K562 (cell line): ENCODE results near the gene ALS2CL. TPM values are rescaled to one million over a fixed set of nuclear protein-coding genes. Genes with fewer than 3 reads are reported as not detected.

Experiments used
- ATF2 ChIP-seq: sonication (generic); formaldehyde crosslinking; IDR thresholded peaks from 2 replicates; pipeline ENCODE4 v1.8.1; 2022; ENCODE audit warnings: missing genetic modification reagents
- CTBP1 ChIP-seq: fragments of 450-650 bp; IDR thresholded peaks from 2 replicates; pipeline ENCODE4 v1.6.1; 2016; ENCODE audit warnings: borderline replicate concordance
- CXXC5 ChIP-seq: fragments of 250-450 bp; sonication (Bioruptor Pico); IDR thresholded peaks from 2 replicates; pipeline ENCODE4 v1.8.0; 2022; ENCODE audit warnings: inconsistent platforms, mild to moderate bottlenecking, moderate library complexity
- FIP1L1 ChIP-seq: fragments of 200-400 bp; formaldehyde crosslinking; IDR thresholded peaks from 2 replicates; pipeline ENCODE4 v1.6.1; 2018; ENCODE audit warnings: mild to moderate bottlenecking, low read depth, low read length; ENCODE audit not compliant: poor library complexity, severe bottlenecking
- GTF2E2 ChIP-seq: fragments of 200-800 bp; sonication (Bioruptor generic); IDR thresholded peaks from 2 replicates; pipeline ENCODE4 v1.6.1; 2016; ENCODE audit warnings: missing genetic modification characterization, missing compliant biosample characterization
- HCFC1 ChIP-seq: IDR thresholded peaks from 2 replicates; pipeline ENCODE4 v1.6.1; 2012; ENCODE audit warnings: low read depth, low read length, improper control_type of control experiment
- HDAC3 ChIP-seq: fragments of 450-650 bp; IDR thresholded peaks from 2 replicates; pipeline ENCODE4 v1.6.1; 2018; ENCODE audit warnings: borderline replicate concordance, mild to moderate bottlenecking, moderate library complexity; ENCODE audit not compliant: partially characterized antibody
- HNRNPK ChIP-seq: fragments of 200-400 bp; formaldehyde crosslinking; IDR thresholded peaks from one replicate; pipeline ENCODE4 v1.6.1; 2018; ENCODE audit warnings: mild to moderate bottlenecking, low read depth, low read length; ENCODE audit not compliant: poor library complexity, severe bottlenecking
- MED1 ChIP-seq: sonication (generic); formaldehyde crosslinking; IDR thresholded peaks from 2 replicates; pipeline ENCODE4 v1.8.1; 2023; ENCODE audit warnings: missing genetic modification reagents, borderline replicate concordance
- MITF ChIP-seq: IDR thresholded peaks from 2 replicates; pipeline ENCODE4 v1.6.1; 2014; ENCODE audit warnings: antibody characterized with exemption
- MXI1 ChIP-seq: IDR thresholded peaks from 2 replicates; pipeline ENCODE4 v1.6.1; 2011; ENCODE audit warnings: low read depth, mild to moderate bottlenecking, improper control_type of control experiment, low read length
- NCOR1 ChIP-seq: fragments of 450-650 bp; IDR thresholded peaks from 2 replicates; pipeline ENCODE4 v1.6.1; 2016; ENCODE audit warnings: mild to moderate bottlenecking, moderate library complexity
- PHTF2 ChIP-seq: fragments of 250-450 bp; sonication (Bioruptor Pico); IDR thresholded peaks from 2 replicates; pipeline ENCODE4 v1.5.0; 2021; ENCODE audit warnings: mild to moderate bottlenecking
- POLR2AphosphoS5 ChIP-seq: IDR thresholded peaks from 2 replicates; pipeline ENCODE4 v1.6.1; 2011; ENCODE audit warnings: mild to moderate bottlenecking, low read depth, low read length, moderate library complexity; ENCODE audit not compliant: control insufficient read depth, insufficient read depth
- THRB ChIP-seq: fragments of 450-650 bp; formaldehyde crosslinking; conservative IDR thresholded peaks from 2 replicates; pipeline ENCODE4 v1.4.0; 2022; ENCODE audit warnings: mild to moderate bottlenecking, missing genetic modification characterization
- ZNF124 ChIP-seq: sonication (generic); formaldehyde crosslinking; IDR thresholded peaks from 2 replicates; pipeline ENCODE4 v1.8.1; 2022; ENCODE audit warnings: missing genetic modification reagents
- ZNF518B ChIP-seq: fragments of 250-450 bp; sonication (Bioruptor Pico); IDR thresholded peaks from 2 replicates; pipeline ENCODE4 v1.5.0; 2021; ENCODE audit warnings: mild to moderate bottlenecking, moderate library complexity
- ZNF696 ChIP-seq: fragments of 250-450 bp; sonication (Bioruptor Pico); conservative IDR thresholded peaks from 2 replicates; pipeline ENCODE4 v1.4.0; 2020; ENCODE audit warnings: mild to moderate bottlenecking, moderate library complexity
- polyA plus RNA-seq, 8 experiments: library from polyadenylated mRNA; depleted of rRNA in 4 of 8; stranded (reverse) in 5 of 8; unstranded in 3 of 8; fragments of >200 nt; fragmentation: Nextera tagmentation in 2 of 8; fragmentation: Illumina TruSeq in 1 of 8; extraction: Ambion mirVana in 2 of 8; extraction: Trizol in 1 of 8; gene quantifications; 2 replicates each; pipeline versions ENCODE4 v1.2.1 to v1.2.3, GENCODE V29; 2011 to 2014; ENCODE audit warnings: inconsistent platforms in 1 of 8, missing spikeins in 1 of 8
- total RNA-seq, 7 experiments: library from RNA; depleted of rRNA in 6 of 7; stranded (reverse); fragments of >200 nt in 6 of 7; fragmentation: Illumina TruSeq in 2 of 7; extraction: Trizol in 2 of 7; gene quantifications; 2 replicates each; pipeline versions ENCODE4 v1.2.1 to v1.2.3, GENCODE V29; 2011 to 2021; ENCODE audit warnings: low replicate concordance in 1 of 7

ALS2CL gene
- total and polyA plus RNA-seq, 9 of the 15 experiments (the other 6 are each of a cell fraction or from before 2014, with no cell fraction given) = 0.03 to 0.13 (median 0.05) TPM; not detected in 3

GRCh38 chr3:46629551-46630517, 63.6 kb downstream of the ALS2CL start (continued):
- TF ChIP-seq ZNF518B (CRISPR knock-in tag) = no peak
- TF ChIP-seq MITF = no peak
- TF ChIP-seq NCOR1 = no peak
- no peak for TF ChIP-seq ZNF696
- TF ChIP-seq POLR2AphosphoS5 = no peak
- peak; percentile 85 for TF ChIP-seq CTBP1
- no peak for TF ChIP-seq ATF2 (CRISPR knock-in tag)
- peak; percentile 67 for TF ChIP-seq CXXC5 (CRISPR knock-in tag)
- TF ChIP-seq HCFC1 = no peak; the same call in 1 of the 2 replicates
- 0 out of 2 replicates have a peak, but pooled peaks have one; percentile 42 for TF ChIP-seq THRB (CRISPR knock-in tag)
- TF ChIP-seq FIP1L1 = no peak
- no peak for TF ChIP-seq ZNF124 (CRISPR knock-in tag)
- no peak for TF ChIP-seq GTF2E2 (tag)
- no peak for TF ChIP-seq HNRNPK
- no peak for TF ChIP-seq MXI1
- no peak for TF ChIP-seq HDAC3
- TF ChIP-seq PHTF2 (CRISPR knock-in tag) = no peak
- TF ChIP-seq MED1 (CRISPR knock-in tag) = no peak
